Prostate gland (tissue), 2 donors: Measurements from ENCODE around the gene DMAC2. TPM values are rescaled to one million over a fixed set of nuclear protein-coding genes. Genes with fewer than 3 reads are reported as not detected.

Source experiments
- DNase-seq: peaks from one replicate; pipeline ENCODE4 v3.0.0-alpha.2; 2019; ENCODE audit warnings: low spot score
- H3K27ac ChIP-seq, 2 donors: fragments of 200-600 bp; sonication (generic); 2 replicates each; pipeline ENCODE4 v1.5.1; 2017 to 2019
- H3K27me3 ChIP-seq: fragments of 200-600 bp; sonication (generic); replicated peaks from 2 replicates; pipeline ENCODE4 v1.5.1; 2019; ENCODE audit not compliant: insufficient read depth
- H3K36me3 ChIP-seq, 2 donors: fragments of 200-600 bp; sonication (generic); 1 replicate in 1 of 2; 2 replicates in 1 of 2; pipeline versions ENCODE4 v1.5.1 to v1.8.1; 2017 to 2019
- H3K4me1 ChIP-seq: fragments of 200-600 bp; sonication (generic); replicated peaks from 2 replicates; pipeline ENCODE4 v1.5.1; 2019
- H3K4me3 ChIP-seq, 2 donors: fragments of 200-600 bp; sonication (generic); 2 replicates each; pipeline ENCODE4 v1.5.1; 2017 to 2019
- H3K9me3 ChIP-seq: fragments of 200-600 bp; sonication (generic); 2 replicates; pipeline ENCODE4 v1.5.1; 2017
- POLR2A ChIP-seq: fragments of 450-650 bp; IDR thresholded peaks from one replicate; pipeline ENCODE4 v1.6.1; 2016; ENCODE audit warnings: antibody characterized with exemption, mild to moderate bottlenecking
- POLR2AphosphoS5 ChIP-seq: sonication (generic); formaldehyde crosslinking; IDR thresholded peaks from one replicate; pipeline ENCODE4 v1.6.1; 2017; ENCODE audit warnings: antibody characterized with exemption
- WGBS: methylation state at CpG from one replicate; pipeline ENCODE4 v1.1.5; 2018; 5-methylcytosine and 5-hydroxymethylcytosine counted together
- intact Hi-C: fragments of 100-400 bp; cut with DNase I; formaldehyde crosslinking; loops from one replicate; pipeline ENCODE4 v1.14.2; 2022
- total RNA-seq, 2 donors: library from RNA; depleted of rRNA; stranded (reverse); fragments of >200 nt; gene quantifications; one replicate each; pipeline ENCODE4 v1.1.0, GENCODE V29; 2016
- TF ChIP-seq, protein P1 (sequence below), 4 experiments: fragments of 200-600 bp in 2 of 4; fragments of 450-650 bp in 2 of 4; sonication (generic) in 2 of 4; IDR thresholded peaks; 1 replicate in 3 of 4; 2 replicates in 1 of 4; pipeline ENCODE4 v1.5.1; 2016 to 2019; ENCODE audit warnings: antibody characterized with exemption in 4 of 4, mild to moderate bottlenecking in 2 of 4, moderate library complexity in 2 of 4

Gene DMAC2
- total RNA-seq, 2 donors from 2014 or later: 42.4 to 42.9 TPM

- Histone ChIP-seq H3K36me3 (peaks cover 10 to 11% of the 10 kb centered on the region in 2 donors), H3K27me3 (no peaks in the 10 kb centered on the region), H3K4me3 (no peak overlapping the region), H3K27ac (no peak overlapping the region), H3K4me1 (no peaks in the 10 kb centered on the region), H3K9me3 (no peaks in the 10 kb centered on the region)
- intact Hi-C loops: no loop called here
- TF ChIP-seq POLR2AphosphoS5 (no peak), POLR2A (no peak)
- TF ChIP-seq, protein P1, sequence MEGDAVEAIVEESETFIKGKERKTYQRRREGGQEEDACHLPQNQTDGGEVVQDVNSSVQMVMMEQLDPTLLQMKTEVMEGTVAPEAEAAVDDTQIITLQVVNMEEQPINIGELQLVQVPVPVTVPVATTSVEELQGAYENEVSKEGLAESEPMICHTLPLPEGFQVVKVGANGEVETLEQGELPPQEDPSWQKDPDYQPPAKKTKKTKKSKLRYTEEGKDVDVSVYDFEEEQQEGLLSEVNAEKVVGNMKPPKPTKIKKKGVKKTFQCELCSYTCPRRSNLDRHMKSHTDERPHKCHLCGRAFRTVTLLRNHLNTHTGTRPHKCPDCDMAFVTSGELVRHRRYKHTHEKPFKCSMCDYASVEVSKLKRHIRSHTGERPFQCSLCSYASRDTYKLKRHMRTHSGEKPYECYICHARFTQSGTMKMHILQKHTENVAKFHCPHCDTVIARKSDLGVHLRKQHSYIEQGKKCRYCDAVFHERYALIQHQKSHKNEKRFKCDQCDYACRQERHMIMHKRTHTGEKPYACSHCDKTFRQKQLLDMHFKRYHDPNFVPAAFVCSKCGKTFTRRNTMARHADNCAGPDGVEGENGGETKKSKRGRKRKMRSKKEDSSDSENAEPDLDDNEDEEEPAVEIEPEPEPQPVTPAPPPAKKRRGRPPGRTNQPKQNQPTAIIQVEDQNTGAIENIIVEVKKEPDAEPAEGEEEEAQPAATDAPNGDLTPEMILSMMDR (IDR thresholded peaks at IDR 0.05): no peak
- WGBS: 94% methylated on average over 20 of the region's 20 CpGs
- DNase-seq: no peak
Measured at GRCh38 chr19:41421973-41422372, 17.7 kb downstream of the DMAC2 start.

DNA sequence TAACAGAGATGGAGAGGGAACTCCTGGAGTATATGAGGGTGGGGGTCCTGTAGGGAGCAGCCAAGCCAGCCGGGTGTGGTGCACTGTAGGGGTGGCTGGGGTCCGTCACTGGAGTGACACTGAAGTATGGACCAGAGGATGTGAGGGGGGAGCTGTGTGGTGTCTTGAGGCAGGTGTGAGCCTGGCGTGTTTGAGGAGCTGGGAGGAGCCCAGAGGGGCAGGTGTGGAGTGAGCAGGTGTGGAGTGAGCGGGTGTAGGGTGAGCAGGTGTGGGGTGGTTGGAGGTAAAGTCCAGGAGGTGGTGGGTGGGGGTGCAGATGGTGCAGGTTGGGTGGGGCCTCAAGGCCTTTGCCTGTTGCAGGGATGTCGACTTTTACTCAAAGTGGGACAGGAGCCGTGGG is 18.4 kb downstream of the DMAC2 start:
- no peak for TF ChIP-seq POLR2AphosphoS5
- TF ChIP-seq, protein P1 (IDR thresholded peaks at IDR 0.05): no peak
- no peak for TF ChIP-seq POLR2A
- H3K4me3 ChIP-seq: no peak overlapping the region
- no peak overlapping the region for H3K27ac ChIP-seq
- H3K4me1 ChIP-seq: no peaks in the 10 kb centered on the region
- H3K9me3 ChIP-seq: no peaks in the 10 kb centered on the region
- H3K27me3 ChIP-seq: no peaks in the 10 kb centered on the region
- DNase-seq: no peak
- 83% methylated on average over 6 of the region's 6 CpGs for WGBS
- intact Hi-C loops: no loop called here
- peaks cover 10 to 11% of the 10 kb centered on the region in 2 donors for H3K36me3 ChIP-seq

- H3K36me3 ChIP-seq: peaks cover 10 to 11% of the 10 kb centered on the region in 2 donors
- H3K27me3 ChIP-seq: no peaks in the 10 kb centered on the region
- intact Hi-C loops: no loop called here
- no peak overlapping the region for H3K27ac ChIP-seq
- H3K4me1 ChIP-seq: no peaks in the 10 kb centered on the region
- H3K9me3 ChIP-seq: no peaks in the 10 kb centered on the region
- no peak overlapping the region for H3K4me3 ChIP-seq
- DNase-seq: no peak
- WGBS: 77% methylated on average over 8 of the region's 8 CpGs
- TF ChIP-seq POLR2AphosphoS5 (no peak), POLR2A (no peak)
- TF ChIP-seq, protein P1 (IDR thresholded peaks at IDR 0.05): no peak
Measured at GRCh38 chr19:41420101-41420880, 19.4 kb downstream of the DMAC2 start.

DNA sequence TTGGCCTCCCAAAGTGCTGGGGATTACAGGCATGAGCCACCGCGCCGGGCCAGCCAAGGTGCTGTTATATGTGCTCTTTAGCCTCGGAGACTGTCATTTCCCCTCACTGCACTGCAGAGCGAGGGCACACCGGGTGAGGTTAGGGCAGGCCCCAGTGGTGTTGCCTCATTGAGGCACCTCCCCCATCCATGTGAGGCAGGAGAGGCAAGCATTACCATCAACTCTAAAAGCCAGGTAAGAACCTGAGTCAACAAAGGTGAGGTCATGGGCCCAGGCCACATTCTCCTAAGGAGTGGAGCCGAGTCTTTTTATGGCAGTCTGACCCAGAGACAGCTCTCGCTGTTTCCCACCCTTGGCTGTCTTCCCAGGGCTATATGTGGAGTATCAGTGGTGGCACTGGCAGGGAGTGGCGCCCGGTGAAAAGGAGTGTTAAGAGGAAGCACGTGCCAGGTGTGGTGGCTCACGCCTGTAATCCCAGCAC is 23.5 kb downstream of the DMAC2 start:
- no peaks in the 10 kb centered on the region for H3K27me3 ChIP-seq
- TF ChIP-seq, protein P1 (IDR thresholded peaks at IDR 0.05): no peak
- TF ChIP-seq POLR2AphosphoS5: no peak
- no peak for TF ChIP-seq POLR2A
- peaks cover 6 to 8% of the 10 kb centered on the region in 2 donors for H3K36me3 ChIP-seq
- no peaks in the 10 kb centered on the region for H3K9me3 ChIP-seq
- peaks cover 5% of the 10 kb centered on the region for H3K4me1 ChIP-seq
- no peak for DNase-seq
- WGBS: 82% methylated on average over 12 of the region's 12 CpGs
- H3K4me3 ChIP-seq: no peak overlapping the region
- intact Hi-C loops: no loop called here
- H3K27ac ChIP-seq: no peak overlapping the region

GRCh38 chr19:41415154-41415571 is 24.5 kb downstream of the DMAC2 start:
- 88% methylated on average over 8 of the region's 9 CpGs for WGBS

More at GRCh38 chr19:41415154-41415571, 24.5 kb downstream of the DMAC2 start:
- intact Hi-C loops: no loop called here
- H3K27ac ChIP-seq: no peak overlapping the region
- TF ChIP-seq POLR2AphosphoS5: no peak
- peaks cover 6 to 11% of the 10 kb centered on the region in 2 donors for H3K36me3 ChIP-seq
- no peak overlapping the region for H3K4me3 ChIP-seq
- H3K9me3 ChIP-seq: no peaks in the 10 kb centered on the region
- H3K27me3 ChIP-seq: no peaks in the 10 kb centered on the region
- H3K4me1 ChIP-seq: peaks cover 5% of the 10 kb centered on the region
- no peak for DNase-seq
